ENCODE results near the gene KRTAP9-4.
"Not testable (repeated sequence)": the region's sequence is repeated elsewhere in the genome, so short reads cannot be mapped to it uniquely, and the experiment has no call there.

KRTAP9-4 gene, protein sequence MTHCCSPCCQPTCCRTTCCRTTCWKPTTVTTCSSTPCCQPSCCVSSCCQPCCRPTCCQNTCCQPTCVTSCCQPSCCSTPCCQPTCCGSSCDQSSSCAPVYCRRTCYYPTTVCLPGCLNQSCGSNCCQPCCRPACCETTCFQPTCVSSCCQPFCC

DNA sequence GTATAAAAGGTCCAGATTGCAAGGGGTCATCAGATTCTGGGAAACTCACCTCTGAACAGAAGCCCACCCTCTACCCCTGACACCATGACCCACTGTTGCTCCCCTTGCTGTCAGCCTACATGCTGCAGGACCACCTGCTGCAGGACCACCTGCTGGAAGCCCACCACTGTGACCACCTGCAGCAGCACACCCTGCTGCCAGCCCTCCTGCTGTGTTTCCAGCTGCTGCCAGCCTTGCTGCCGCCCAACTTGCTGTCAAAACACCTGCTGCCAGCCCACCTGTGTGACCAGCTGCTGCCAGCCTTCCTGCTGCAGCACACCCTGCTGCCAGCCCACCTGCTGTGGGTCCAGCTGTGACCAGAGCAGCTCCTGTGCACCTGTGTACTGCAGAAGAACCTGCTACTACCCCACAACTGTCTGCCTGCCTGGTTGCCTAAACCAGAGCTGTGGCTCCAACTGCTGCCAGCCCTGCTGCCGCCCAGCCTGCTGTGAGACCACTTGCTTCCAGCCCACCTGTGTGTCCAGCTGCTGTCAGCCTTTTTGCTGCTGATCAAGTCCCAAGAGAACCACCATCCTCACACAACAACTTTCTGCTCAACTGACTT, at the start of gene KRTAP9-4:
Gene KRTAP9-4, plus strand, starts transcription at position 51 of the 604 bp plus-strand sequence. Its CDS starts 34 bp downstream, at position 85.
- not testable (repeated sequence) for DNase-seq

DNA sequence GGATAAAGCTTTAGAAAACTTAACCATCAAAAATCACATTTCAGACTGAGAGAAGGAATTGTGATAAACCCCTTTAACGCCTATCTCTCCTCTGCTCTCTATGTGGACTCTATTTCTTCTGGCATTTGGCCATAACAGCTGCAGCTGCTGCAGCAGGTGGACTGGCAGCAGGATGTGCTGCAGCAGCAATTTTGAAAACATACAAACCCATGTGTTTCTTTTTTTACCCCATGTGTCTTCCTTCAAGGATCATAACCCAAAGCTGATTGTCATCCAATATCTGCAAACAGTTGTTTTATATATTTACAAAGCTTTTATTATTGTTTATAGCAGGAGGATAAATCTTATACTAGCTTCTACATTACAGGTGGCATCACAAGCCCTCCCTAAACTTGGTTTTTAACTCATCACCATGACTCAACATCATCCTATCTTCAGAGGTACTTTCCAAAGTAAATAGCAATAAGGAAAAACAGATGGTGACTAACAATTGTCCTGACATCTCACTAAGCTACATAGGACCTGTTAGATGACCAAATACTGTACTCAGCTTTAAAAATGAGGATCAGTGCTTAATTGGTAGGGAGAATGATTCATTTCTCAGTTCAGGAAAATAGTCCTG, 37.5 kb upstream of the KRTAP9-4 start:
- DNase-seq = no peak

DNA sequence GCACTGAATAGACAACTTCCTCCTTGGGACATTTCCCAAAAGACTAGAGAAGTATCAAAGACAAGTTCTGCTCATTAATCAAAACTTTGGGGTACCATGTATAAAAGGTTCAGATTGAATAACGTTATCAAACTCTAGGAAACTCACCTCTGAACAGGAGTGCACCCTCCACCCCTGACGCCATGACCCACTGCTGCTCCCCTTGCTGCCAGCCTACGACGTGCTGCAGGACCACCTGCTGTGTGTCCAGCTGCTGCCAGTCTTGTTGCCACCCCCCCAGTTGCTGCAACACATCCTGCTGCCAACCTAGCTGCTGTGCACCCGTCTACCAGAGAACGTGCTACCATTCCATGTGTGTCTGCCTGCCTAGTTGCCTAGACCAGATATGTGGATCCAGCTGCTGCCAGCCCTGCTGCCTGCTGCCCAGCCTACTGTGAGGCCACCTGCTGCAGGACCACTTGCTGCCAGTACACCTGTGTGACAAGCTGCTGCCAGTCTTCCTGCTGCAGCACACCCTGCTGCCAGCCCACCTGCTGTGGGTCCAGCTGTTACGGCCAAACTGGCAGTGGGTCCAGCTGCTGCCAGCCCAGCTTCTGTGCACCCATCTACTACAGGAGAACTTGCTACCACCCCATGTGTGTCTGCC, 36.8 kb upstream of the KRTAP9-4 start:
- no peak for DNase-seq

DNA sequence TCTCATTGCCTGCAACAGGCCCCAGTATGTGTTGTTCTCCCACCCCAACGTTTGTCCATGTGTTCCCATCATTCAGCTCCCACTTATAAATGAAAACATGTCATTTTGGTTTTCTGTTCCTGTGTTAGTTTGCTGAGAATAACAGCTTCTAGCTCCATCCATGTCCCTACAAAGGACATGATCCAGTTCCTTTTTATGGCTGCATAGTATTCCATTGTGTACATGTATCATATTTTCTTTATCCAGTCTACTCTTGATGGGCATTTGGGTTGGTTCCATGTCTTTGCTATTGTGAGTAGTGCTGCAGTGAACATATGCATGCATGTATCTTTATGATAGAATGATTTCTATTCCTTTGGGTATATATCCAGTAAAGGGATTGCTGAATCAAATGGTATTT, 33.8 kb upstream of the KRTAP9-4 start:
- DNase-seq = no peak

DNA sequence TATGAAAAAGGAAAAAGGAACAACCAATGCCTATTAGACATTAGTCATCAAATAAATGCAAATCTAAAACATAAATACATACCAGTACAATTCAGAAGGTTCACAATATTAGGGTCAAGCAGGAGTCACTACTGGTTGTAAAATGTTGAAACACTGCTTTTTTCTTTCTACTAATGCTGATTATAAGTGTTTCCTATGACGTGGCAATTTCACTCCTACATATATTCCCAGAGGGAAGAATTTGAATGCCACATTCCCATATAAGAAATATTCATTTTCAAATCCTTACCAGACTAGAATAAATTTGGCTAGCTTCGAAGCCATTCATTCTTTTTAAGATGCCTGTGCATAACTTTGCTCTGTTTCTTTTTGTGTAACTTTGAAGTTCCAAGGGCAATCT, 25.7 kb upstream of the KRTAP9-4 start:
- DNase-seq = no peak

DNA sequence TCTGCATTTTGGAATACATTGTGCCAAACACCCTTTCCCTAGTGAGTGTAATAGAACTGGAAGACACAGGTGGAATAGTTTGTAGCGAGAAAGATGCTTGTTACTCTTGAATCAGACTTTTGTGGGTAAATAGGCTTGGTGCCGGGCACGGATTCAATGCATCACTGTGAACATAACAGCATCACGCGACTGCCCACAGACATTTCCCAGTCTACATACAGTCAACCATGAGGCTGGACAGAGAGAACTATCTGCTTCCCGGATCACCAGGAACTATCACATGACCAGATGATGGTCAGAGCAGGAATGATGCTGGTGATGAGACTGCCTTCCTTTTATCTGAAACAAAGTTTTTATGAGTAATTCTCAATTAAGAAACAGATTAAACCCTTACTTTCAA, 23.4 kb upstream of the KRTAP9-4 start:
- no peak for DNase-seq

DNA sequence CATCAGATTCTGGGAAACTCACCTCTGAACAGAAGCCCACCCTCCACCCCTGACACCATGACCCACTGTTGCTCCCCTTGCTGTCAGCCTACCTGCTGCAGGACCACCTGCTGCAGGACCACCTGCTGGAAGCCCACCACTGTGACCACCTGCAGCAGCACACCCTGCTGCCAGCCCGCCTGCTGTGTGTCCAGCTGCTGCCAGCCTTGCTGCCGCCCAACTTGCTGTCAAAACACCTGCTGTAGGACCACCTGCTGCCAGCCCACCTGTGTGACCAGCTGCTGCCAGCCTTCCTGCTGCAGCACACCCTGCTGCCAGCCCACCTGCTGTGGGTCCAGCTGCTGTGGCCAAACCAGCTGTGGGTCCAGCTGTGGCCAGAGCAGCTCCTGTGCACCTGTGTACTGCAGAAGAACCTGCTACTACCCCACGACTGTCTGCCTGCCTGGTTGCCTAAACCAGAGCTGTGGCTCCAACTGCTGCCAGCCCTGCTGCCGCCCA, 22.8 kb upstream of the KRTAP9-4 start, which contains the start of gene KRTAP9-2:
Gene KRTAP9-2, plus strand, starts transcription at position 51 of the 498 bp plus-strand sequence. Its CDS starts 7 bp downstream, at position 58.
- DNase-seq = not testable (repeated sequence)

DNA sequence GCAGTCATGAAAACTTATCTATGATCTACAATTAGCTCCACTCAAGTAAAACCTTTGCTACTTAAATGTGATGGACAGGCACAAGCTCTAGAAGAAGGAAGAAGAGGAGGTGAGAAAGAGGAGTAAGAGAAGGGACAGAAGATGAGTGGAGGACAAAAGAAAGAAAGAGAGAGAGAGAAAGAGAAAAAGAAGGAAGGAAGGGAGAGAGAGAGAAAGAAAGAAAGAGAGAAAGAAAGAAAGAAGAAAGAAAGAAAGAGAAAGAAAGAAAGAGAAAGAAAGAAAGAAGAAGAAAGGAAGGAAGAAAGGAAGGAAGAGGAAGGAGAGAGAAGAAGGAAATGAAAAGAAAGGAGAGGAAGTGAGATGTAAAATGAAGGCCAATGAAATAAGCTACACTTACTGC, 19.4 kb upstream of the KRTAP9-4 start:
- no peak for DNase-seq

DNA sequence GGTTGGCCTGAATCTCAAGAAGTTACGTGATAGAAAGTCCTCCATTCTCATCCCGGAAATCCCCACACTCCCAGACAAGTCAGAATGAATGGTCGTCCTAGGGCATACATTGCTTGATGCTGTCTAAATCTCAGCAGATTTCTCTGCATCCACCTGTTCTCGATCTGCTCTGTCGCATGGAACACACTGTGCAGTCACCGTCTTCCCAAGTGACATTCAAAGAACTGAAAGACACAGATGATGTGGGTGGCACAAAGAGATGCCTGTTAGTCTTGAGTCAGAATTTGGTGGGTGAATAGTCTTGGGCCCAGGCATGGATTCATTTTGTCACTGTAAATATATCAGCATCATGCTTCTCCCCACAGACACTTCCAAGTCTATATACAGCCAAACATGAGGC, 17.8 kb upstream of the KRTAP9-4 start:
- DNase-seq = no peak

DNA sequence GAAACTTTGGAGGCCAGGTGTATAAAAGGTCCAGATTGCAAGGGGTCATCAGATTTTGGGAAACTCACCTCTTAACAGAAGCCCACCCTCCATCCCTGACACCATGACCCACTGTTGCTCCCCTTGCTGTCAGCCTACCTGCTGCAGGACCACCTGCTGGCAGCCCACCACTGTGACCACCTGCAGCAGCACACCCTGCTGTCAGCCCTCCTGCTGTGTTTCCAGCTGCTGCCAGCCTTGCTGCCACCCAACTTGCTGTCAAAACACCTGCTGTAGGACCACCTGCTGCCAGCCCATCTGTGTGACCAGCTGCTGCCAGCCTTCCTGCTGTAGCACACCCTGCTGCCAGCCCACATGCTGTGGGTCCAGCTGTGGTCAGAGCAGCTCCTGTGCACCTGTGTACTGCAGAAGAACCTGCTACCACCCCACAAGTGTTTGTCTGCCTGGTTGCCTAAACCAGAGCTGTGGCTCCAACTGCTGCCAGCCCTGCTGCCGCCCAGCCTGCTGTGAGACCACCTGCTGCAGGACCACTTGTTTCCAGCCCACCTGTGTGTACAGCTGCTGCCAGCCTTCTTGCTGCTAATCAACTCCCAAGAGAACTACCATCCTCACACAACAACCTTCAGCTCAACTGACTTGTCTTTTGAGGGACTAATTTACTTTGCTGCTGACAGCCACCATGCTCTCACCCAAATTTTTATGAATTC, 16.9 kb upstream of the KRTAP9-4 start, which contains the start of gene KRTAP9-3:
Gene KRTAP9-3, plus strand, starts transcription at position 51 of the 707 bp plus-strand sequence. Its CDS starts 53 bp downstream, at position 104.
- not testable (repeated sequence) for DNase-seq

DNA sequence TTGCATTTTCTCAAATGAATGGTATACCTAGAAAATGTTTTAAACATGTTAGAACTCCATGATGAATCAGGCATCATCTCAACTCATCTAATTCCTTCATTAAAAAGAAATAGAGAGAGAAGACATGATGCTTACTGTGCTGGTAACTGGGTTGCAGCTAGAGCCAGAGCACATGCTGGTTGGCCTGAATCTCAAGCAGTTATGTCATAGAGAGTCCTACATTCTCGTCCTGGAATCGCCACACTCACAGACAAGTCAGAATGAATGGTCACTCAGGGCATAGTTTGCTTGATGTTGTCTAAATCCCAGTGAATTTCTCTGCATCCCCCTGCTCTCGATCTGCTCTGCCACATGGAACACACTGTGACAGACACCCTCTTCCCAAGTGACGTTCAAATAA, 12.4 kb upstream of the KRTAP9-4 start:
- not testable (repeated sequence) for DNase-seq

DNA sequence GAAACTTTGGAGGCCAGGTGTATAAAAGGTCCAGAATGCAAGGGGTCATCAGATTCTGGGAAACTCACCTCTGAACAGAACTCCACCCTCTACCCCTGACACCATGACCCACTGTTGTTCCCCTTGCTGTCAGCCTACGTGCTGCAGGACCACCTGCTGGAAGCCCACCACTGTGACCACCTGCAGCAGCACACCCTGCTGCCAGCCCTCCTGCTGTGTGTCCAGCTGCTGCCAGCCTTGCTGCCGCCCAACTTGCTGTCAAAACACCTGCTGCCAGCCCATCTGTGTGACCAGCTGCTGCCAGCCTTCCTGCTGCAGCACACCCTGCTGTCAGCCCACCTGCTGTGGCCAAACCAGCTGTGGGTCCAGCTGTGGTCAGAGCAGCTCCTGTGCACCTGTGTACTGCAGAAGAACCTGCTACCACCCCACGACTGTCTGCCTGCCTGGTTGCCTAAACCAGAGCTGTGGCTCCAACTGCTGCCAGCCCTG, 11.5 kb upstream of the KRTAP9-4 start, which contains the start of gene KRTAP9-8:
Gene KRTAP9-8, plus strand, starts transcription at position 51 of the 489 bp plus-strand sequence. Its CDS starts 53 bp downstream, at position 104.
- not testable (repeated sequence) for DNase-seq

DNA sequence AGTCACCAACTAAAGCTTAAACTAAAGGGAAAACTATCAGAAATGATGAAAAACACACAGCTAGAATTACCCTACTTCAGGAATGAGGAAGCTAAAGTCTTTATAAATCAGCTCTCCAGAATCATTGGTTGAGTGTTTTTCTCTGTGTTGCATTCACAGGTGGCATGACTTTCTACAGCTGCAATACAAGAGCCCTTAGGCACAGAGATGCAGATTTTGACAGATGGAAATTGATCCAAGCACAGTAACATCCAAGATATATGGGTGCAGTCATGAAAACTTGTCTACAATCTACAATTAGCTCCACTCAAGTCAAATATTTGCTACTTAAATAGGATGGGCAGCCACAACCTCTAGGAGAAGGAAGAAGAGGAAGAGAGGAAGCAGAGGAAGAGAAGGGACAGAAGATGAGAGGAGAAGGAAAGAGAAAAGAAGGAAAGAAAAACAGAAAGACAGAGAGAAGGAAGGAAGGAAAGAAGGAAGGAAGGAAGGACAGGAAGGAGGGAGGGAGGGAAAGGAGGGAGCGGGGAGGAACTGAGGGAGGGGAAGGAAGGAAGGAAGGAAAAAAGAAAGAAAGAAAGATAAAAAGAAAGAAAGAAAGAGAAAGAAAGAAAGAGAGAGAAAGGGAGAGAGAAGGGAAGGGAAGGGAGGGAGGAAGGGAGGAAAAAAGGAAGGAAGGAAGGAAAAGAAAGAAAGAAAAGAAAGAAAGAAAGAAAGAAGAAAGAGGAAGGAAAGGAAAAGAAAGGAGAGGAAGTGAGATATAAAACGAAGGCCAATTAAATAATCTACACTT, 2.3 kb upstream of the KRTAP9-4 start:
- DNase-seq = not testable (repeated sequence)

DNA sequence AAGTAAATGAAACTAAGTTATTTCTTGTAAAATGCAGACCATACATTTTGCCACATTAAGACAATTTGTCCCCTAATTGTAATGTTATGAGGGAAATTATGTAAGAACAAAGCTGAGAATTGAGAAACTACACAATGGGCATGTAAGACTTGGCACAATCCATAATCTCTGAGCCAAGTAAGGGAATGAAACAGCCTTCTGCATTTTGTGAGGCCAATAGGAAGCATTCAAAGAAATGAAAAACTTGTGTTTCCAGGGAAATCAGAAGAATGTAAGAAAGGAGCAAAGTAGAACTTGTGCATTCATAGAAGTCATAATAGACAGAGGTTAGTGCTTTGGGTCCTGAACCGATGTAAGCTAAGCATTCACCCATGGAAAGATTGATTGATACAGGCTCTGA, 1.8 kb downstream of the KRTAP9-4 start:
- no peak for DNase-seq

DNA sequence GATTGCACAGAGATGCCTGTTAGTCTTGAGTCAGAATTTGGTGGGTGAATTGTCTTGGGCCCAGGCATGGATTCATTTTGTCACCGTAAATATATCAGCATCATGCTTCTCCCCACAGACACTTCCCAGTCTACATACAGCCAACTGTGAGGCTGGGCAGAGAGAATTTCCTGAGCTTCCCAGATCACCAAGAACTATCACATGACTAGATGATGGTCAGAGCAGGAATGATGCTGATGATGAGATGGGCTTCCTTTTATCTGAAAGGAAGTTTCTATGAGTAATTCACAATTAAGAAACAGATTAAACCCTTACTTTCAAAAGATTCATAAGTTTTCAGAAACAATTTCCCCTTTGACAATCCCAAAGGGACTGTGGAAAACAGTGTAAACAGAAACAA, 5.4 kb downstream of the KRTAP9-4 start:
- no peak for DNase-seq

DNA sequence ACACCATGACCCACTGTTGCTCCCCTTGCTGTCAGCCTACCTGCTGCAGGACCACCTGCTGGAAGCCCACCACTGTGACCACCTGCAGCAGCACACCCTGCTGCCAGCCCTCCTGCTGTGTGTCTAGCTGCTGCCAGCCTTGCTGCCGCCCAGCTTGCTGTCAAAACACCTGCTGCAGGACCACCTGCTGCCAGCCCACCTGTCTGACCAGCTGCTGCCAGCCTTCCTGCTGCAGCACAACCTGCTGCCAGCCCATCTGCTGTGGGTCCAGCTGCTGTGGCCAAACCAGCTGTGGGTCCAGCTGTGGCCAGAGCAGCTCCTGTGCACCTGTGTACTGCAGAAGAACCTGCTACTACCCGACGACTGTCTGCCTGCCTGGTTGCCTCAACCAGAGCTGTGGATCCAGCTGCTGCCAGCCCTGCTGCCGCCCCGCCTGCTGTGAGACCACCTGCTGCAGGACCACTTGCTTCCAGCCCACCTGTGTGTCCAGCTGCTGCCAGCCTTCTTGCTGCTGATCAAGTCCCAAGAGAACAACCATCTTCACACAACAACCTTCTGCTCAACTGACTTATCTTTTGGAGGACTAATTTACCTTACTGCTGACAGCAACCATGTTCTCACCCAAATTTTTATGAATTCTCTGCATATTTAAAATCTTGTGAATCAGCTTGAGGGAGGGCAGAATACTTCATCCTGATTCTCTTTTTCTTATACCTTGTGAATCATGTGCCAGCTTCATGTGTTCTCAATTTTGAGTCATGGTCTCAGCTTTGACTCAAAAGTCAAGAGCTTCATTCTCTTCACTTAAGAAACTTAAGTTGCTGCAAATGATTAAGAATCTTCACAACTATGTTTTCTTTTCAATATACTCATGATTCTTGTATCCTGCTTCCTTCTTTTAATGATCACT, 6.1 kb downstream of the KRTAP9-4 start, which contains the start of gene KRTAP9-9:
Gene KRTAP9-9, plus strand, starts transcription at position 4 of the 910 bp plus-strand sequence.
- DNase-seq = not testable (repeated sequence)

DNA sequence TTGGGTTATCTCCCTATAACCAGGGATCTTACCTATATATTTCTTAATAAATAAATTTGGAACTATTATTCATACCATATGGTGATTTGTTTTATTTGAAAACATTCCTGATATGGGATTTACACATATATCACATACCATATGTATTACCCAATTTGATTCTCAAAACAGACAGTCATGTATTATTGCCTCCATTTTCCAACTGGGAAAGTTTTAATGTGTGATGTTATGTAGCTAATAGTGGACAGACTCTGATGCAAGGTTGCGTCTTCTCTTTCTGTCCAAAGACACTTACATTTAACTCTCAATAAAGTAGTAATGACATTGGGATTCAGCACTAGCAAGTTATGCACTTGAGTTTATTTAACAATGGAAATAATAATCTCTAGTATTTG, 6.8 kb downstream of the KRTAP9-4 start:
- DNase-seq = no peak

DNA sequence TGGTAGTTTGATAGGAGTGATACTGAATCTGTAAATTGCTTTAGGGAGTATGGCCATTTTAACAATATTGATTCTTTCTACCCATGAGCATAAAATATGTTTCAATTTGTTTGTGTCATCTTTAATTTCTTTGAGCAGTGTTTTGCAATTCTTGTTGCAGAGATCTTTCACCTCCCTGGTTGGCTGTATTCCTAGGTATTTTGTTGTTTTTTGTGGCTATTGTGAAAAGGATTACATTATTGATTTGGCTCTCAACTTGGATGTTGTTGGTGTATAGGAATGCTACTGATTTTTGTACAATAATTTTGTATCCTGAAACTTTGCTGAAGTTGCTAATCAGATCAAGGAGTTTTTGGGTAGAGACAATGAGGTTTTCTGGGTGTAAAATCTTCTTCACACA, 8.9 kb downstream of the KRTAP9-4 start:
- DNase-seq = no peak

DNA sequence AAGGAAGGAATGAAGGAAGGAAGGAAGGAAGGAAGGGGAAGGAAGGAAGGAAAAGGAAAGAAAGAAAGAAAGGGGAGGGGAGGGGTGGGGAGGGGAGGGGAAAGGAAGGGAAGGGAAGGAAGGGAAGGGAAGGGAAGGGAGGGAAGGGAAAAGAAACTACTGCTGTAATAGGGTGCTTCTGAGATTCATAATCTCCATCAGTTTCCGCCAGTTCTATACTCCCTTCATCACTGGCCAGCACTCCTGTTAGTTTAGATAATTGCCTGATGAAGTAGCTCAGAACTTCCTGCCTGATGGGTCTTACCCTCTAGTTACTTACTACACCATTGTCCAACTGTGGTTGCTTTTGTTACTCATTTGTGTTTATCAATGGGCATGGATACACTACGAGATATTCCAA, 13.7 kb downstream of the KRTAP9-4 start:
- DNase-seq = no peak

DNA sequence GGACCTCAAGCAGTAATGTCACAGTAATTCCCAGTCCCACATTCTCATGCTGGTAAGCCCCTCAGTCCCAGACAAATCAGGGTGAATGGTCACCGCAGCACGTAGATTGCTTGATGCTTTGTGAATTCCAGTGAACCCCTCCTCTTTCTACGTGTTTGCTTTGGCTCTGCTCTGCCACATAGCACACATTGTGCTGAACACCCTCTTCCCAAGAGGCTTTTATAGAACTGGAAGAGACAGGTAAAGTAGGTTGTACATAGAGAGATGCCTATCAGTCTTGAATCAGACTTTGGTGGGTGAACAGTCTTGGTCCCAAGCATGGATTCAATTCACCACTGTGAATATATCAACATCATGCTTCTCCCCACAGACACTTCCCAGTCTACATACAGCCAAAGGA, 15.1 kb downstream of the KRTAP9-4 start:
- no peak for DNase-seq

All from CD4-positive, alpha-beta T cell treated with Interleukin-4 for 4 hours (primary cell).